IMR-90 (cell line): Measurements from ENCODE around the gene STRN4. TPM values are rescaled to one million over a fixed set of nuclear protein-coding genes. Genes with fewer than 3 reads are reported as not detected.

Experiments used
- ATAC-seq: fragments of 200-7000 bp; cut with Tn5 transposase; 2 replicates; pipeline ENCODE4 v1.9.1; 2020; ENCODE audit warnings: low read depth, mild to moderate bottlenecking, moderate library complexity
- BruUV-seq: library from RNA; stranded (reverse); fragments of 400-500 nt; replicated peaks from 2 replicates; lab custom pipeline; 2021; lab: Mats Ljungman, UMichigan
- CTCF ChIA-PET: fragments of 300-600 bp; formaldehyde crosslinking; extraction: SDS; loops from one replicate; lab custom pipeline; 2021; ENCODE audit warnings: antibody characterized with exemption; lab: Yijun Ruan, JAX
- POLR2A ChIA-PET: fragments of 300-600 bp; sonication (Branson Sonifier 250); formaldehyde crosslinking; loops from one replicate; lab custom pipeline; 2022; ENCODE audit warnings: antibody characterized with exemption; ENCODE audit not compliant: unreplicated experiment; lab: Charles Lee
- DNase-seq: peaks from one replicate; pipeline ENCODE4 v3.0.0; 2013
- H2AFZ ChIP-seq: replicated peaks from 2 replicates; pipeline ENCODE3; 2013; ENCODE audit warnings: low read length, mild to moderate bottlenecking; ENCODE audit not compliant: poor library complexity
- H2AK5ac ChIP-seq: 2 replicates; pipeline ENCODE4 v1.6.1; 2013; ENCODE audit warnings: low read depth, low read length, inconsistent platforms
- H2AK9ac ChIP-seq: replicated peaks from 2 replicates; pipeline ENCODE3; 2013; ENCODE audit warnings: mild to moderate bottlenecking, low read depth, low read length, moderate library complexity; ENCODE audit not compliant: poor library complexity
- H2BK120ac ChIP-seq: 2 replicates; pipeline ENCODE4 v1.6.1; 2013; ENCODE audit warnings: low read depth, low read length, inconsistent platforms
- H2BK15ac ChIP-seq: 3 replicates; pipeline ENCODE4 v1.6.1; 2013; ENCODE audit warnings: low read depth, low read length, inconsistent platforms
- H2BK20ac ChIP-seq: 2 replicates; pipeline ENCODE4 v1.6.1; 2013; ENCODE audit warnings: low read depth, mild to moderate bottlenecking, inconsistent platforms, low read length, moderate library complexity
- H2BK5ac ChIP-seq: 2 replicates; pipeline ENCODE4 v1.6.1; 2013; ENCODE audit warnings: mild to moderate bottlenecking, low read depth, low read length, inconsistent platforms; ENCODE audit not compliant: poor library complexity, severe bottlenecking
- H3K14ac ChIP-seq: replicated peaks from 2 replicates; pipeline ENCODE4 v1.6.1; 2013; ENCODE audit warnings: low read depth, low read length, inconsistent platforms
- H3K18ac ChIP-seq: 2 replicates; pipeline ENCODE4 v1.6.1; 2013; ENCODE audit warnings: low read depth, low read length, control low read depth
- H3K23ac ChIP-seq: 2 replicates; pipeline ENCODE4 v1.6.1; 2013; ENCODE audit warnings: low read depth, low read length, inconsistent platforms
- H3K27ac ChIP-seq: 2 replicates; pipeline ENCODE4 v1.5.1; 2013; ENCODE audit warnings: mild to moderate bottlenecking, control low read depth, low read length; ENCODE audit not compliant: insufficient read depth
- H3K27me3 ChIP-seq: 2 replicates; pipeline ENCODE4 v1.6.1; 2013; ENCODE audit warnings: low read length; ENCODE audit not compliant: control insufficient read depth, insufficient read depth
- H3K36me3 ChIP-seq: 2 replicates; pipeline ENCODE4 v1.6.1; 2013; ENCODE audit warnings: low read length, mixed read lengths; ENCODE audit not compliant: control insufficient read depth, insufficient read depth
- H3K4ac ChIP-seq: 2 replicates; pipeline ENCODE4 v1.6.1; 2013; ENCODE audit warnings: low read depth, low read length, inconsistent platforms
- H3K4me1 ChIP-seq: 2 replicates; pipeline ENCODE4 v1.6.1; 2013; ENCODE audit warnings: low read length, mixed read lengths; ENCODE audit not compliant: control insufficient read depth, insufficient read depth
- H3K4me2 ChIP-seq: 2 replicates; pipeline ENCODE4 v1.6.1; 2013; ENCODE audit warnings: low read depth, mild to moderate bottlenecking, control low read depth, low read length, moderate library complexity
- H3K4me3 ChIP-seq: 2 replicates; pipeline ENCODE4 v1.5.1; 2013; ENCODE audit warnings: low read depth, mild to moderate bottlenecking, control low read depth, low read length, moderate library complexity; ENCODE audit not compliant: insufficient read depth
- H3K56ac ChIP-seq: 2 replicates; pipeline ENCODE4 v1.6.1; 2013; ENCODE audit warnings: low read length, inconsistent platforms; ENCODE audit not compliant: insufficient read depth; ENCODE audit errors: extremely low read depth
- H3K79me1 ChIP-seq, 2 experiments: 2 replicates each; pipeline ENCODE4 v1.6.1; 2013; ENCODE audit warnings: low read length in 2 of 2, inconsistent platforms in 1 of 2, low read depth in 1 of 2
- H3K9ac ChIP-seq: 2 replicates; pipeline ENCODE4 v1.6.1; 2013; ENCODE audit warnings: low read depth, low read length, control low read depth
- H3K9me1 ChIP-seq: 2 replicates; pipeline ENCODE4 v1.6.1; 2013; ENCODE audit warnings: low read length, inconsistent platforms; ENCODE audit not compliant: insufficient read depth
- H3K9me3 ChIP-seq: 2 replicates; pipeline ENCODE4 v1.6.1; 2013; ENCODE audit warnings: low read length; ENCODE audit not compliant: control insufficient read depth, insufficient read depth
- H4K20me1 ChIP-seq: 2 replicates; pipeline ENCODE4 v1.6.1; 2013; ENCODE audit warnings: low read length, inconsistent platforms; ENCODE audit not compliant: insufficient read depth
- H4K5ac ChIP-seq: 2 replicates; pipeline ENCODE4 v1.6.1; 2013; ENCODE audit warnings: mild to moderate bottlenecking, low read depth, low read length, control low read depth
- H4K8ac ChIP-seq, 2 experiments: 2 replicates each; pipeline ENCODE4 v1.6.1; 2013; ENCODE audit warnings: low read depth in 2 of 2, low read length in 2 of 2, control low read depth in 1 of 2, inconsistent platforms in 1 of 2
- H4K91ac ChIP-seq: 2 replicates; pipeline ENCODE4 v1.6.1; 2013; ENCODE audit warnings: low read depth, low read length, inconsistent platforms; ENCODE audit not compliant: insufficient read depth
- CEBPB ChIP-seq: IDR thresholded peaks from 2 replicates; pipeline ENCODE4 v1.6.1; 2012; ENCODE audit warnings: low read depth, low read length, improper control_type of control experiment
- CHD1 ChIP-seq: IDR thresholded peaks from 2 replicates; pipeline ENCODE4 v1.6.1; 2012; ENCODE audit warnings: low read depth, low read length, improper control_type of control experiment
- ELK1 ChIP-seq: fragments of 150-350 bp; IDR thresholded peaks from 2 replicates; pipeline ENCODE4 v1.6.1; 2016; ENCODE audit warnings: low read depth, mild to moderate bottlenecking, low read length, moderate library complexity, borderline replicate concordance
- MAFK ChIP-seq: IDR thresholded peaks from 2 replicates; pipeline ENCODE4 v1.6.1; 2012; ENCODE audit warnings: low read depth, low read length, improper control_type of control experiment
- MAZ ChIP-seq: IDR thresholded peaks from 2 replicates; pipeline ENCODE4 v1.6.1; 2012; ENCODE audit warnings: low read depth, mild to moderate bottlenecking, low read length, improper control_type of control experiment, moderate library complexity, borderline replicate concordance
- POLR2A ChIP-seq: IDR thresholded peaks from 2 replicates; pipeline ENCODE4 v1.6.1; 2012; ENCODE audit warnings: mild to moderate bottlenecking, low read depth, low read length
- SMC3 ChIP-seq: fragments of 150-350 bp; IDR thresholded peaks from 2 replicates; pipeline ENCODE4 v1.6.1; 2016; ENCODE audit warnings: low read depth, mild to moderate bottlenecking, antibody characterized with exemption, low read length, moderate library complexity
- WGBS, 2 experiments: methylation state at CpG; one replicate each; pipeline versions ENCODE4 v1.1.5 to v1.1.7; 2013; ENCODE audit warnings: missing lambda C conversion rate in 2 of 2; ENCODE audit not compliant: insufficient read length in 1 of 2; ENCODE audit errors: extremely low coverage in 2 of 2; 5-methylcytosine and 5-hydroxymethylcytosine counted together
- dilution Hi-C: fragments of 300-500 bp; cut with HindIII; formaldehyde crosslinking; loops from one replicate; pipeline ENCODE4 v1.14.3; 2018; ENCODE audit warnings: low sequenced_read_pairs; ENCODE audit not compliant: unreplicated experiment
- in situ Hi-C: fragments of 300-500 bp; cut with MboI; formaldehyde crosslinking; loops from 3 replicates; pipeline ENCODE4 v1.14.3; 2019; ENCODE audit warnings: low sequenced_read_pairs, inconsistent platforms, mixed read lengths
- intact Hi-C: fragments of 100-400 bp; cut with micrococcal nuclease; formaldehyde crosslinking; loops from 2 replicates; pipeline ENCODE4 v1.10.0; 2022
- polyA plus RNA-seq, 3 experiments: library from polyadenylated mRNA; depleted of rRNA; stranded (reverse); fragments of >200 nt; gene quantifications; 2 replicates each; pipeline ENCODE4 v1.2.3, GENCODE V29; 2012; ENCODE audit warnings: low replicate concordance in 1 of 3
- total RNA-seq: library from RNA; depleted of rRNA; stranded (reverse); fragments of >200 nt; gene quantifications from 2 replicates; pipeline ENCODE4 v1.2.3, GENCODE V29; 2012
- TF ChIP-seq, protein P1 (sequence below): fragments of 150-350 bp; IDR thresholded peaks from 2 replicates; pipeline ENCODE4 v1.6.1; 2017; ENCODE audit warnings: mild to moderate bottlenecking, antibody characterized with exemption, low read length, low read depth
- TF ChIP-seq, protein P2 (sequence below): conservative IDR thresholded peaks from 2 replicates; pipeline ENCODE4 v1.5.1; 2012; ENCODE audit warnings: mild to moderate bottlenecking, low read depth, low read length, improper control_type of control experiment

The STRN4 gene
- total and polyA plus RNA-seq, 2 of the 4 experiments (the other 2 are of a cell fraction) = 36.7 to 112 TPM

DNA sequence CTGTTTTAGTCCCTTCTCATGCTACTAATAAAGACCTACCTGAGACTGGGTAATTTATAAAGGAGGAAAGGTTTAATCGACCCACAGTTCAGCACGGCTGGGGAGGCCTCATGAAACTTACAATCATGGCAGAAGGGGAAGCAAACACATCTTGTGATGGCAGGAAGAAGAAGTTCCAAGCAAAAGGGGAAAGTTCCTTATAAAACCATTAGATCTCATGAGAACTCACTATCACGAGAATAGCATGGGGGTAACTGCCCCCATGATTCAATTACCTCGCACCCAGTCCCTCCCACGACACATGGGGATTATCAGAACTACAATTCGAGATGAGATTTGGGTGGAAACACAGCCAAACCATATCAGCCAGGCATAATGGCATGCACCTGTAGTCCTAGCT lies 13.0 kb upstream of the STRN4 start:
- Histone ChIP-seq H4K91ac (peak overlapping the region; percentile 47), H2AK5ac (peak overlapping the region; percentile 78), H3K9ac (no peak overlapping the region), H2AFZ (no peak overlapping the region), H3K36me3 (peaks cover 13% of the 10 kb centered on the region), H3K27me3 (no peaks in the 10 kb centered on the region), H3K4me3 (no peak overlapping the region), H4K20me1 (peaks cover 17% of the 10 kb centered on the region), H3K4me1 (peaks cover 12% of the 10 kb centered on the region), H2AK9ac (no peak overlapping the region), H4K5ac (no peak overlapping the region), H3K18ac (peak overlapping the region; percentile 45; the same call in 1 of the 2 replicates), H3K9me1 (peaks cover 9% of the 10 kb centered on the region), H3K4me2 (no peak overlapping the region), H2BK120ac (peak overlapping the region; percentile 31; the same call in 1 of the 2 replicates), H4K8ac (peak overlapping the region in 1 of 2 experiments; percentile 23; a peak in 1 of 4 replicates), H3K9me3 (no peaks in the 10 kb centered on the region), H3K14ac (peak overlapping the region; percentile 20; the same call in 1 of the 2 replicates), H3K27ac (peak overlapping the region; percentile 85; the same call in 1 of the 2 replicates), H3K56ac (no peak overlapping the region), H2BK15ac (no peak overlapping the region; the same call in 2 of the 3 replicates), H3K4ac (peak overlapping the region; percentile 7; the same call in 1 of the 2 replicates), H3K23ac (no peak overlapping the region), H3K79me1 (peaks cover 4 to 22% of the 10 kb centered on the region in 2 experiments; a peak in 2 of 4 replicates), H2BK5ac (peak overlapping the region; percentile 5), H2BK20ac (peak overlapping the region; percentile 74)
- BruUV-seq = no TSS peak
- no peak for TF ChIP-seq POLR2A
- TF ChIP-seq SMC3 = no peak
- TF ChIP-seq MAZ = no peak
- TF ChIP-seq, protein P1, sequence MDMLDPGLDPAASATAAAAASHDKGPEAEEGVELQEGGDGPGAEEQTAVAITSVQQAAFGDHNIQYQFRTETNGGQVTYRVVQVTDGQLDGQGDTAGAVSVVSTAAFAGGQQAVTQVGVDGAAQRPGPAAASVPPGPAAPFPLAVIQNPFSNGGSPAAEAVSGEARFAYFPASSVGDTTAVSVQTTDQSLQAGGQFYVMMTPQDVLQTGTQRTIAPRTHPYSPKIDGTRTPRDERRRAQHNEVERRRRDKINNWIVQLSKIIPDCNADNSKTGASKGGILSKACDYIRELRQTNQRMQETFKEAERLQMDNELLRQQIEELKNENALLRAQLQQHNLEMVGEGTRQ = no peak
- no peak for TF ChIP-seq MAFK
- no peak for TF ChIP-seq CEBPB
- TF ChIP-seq CHD1 = no peak
- no peak for TF ChIP-seq ELK1
- TF ChIP-seq, protein P2, sequence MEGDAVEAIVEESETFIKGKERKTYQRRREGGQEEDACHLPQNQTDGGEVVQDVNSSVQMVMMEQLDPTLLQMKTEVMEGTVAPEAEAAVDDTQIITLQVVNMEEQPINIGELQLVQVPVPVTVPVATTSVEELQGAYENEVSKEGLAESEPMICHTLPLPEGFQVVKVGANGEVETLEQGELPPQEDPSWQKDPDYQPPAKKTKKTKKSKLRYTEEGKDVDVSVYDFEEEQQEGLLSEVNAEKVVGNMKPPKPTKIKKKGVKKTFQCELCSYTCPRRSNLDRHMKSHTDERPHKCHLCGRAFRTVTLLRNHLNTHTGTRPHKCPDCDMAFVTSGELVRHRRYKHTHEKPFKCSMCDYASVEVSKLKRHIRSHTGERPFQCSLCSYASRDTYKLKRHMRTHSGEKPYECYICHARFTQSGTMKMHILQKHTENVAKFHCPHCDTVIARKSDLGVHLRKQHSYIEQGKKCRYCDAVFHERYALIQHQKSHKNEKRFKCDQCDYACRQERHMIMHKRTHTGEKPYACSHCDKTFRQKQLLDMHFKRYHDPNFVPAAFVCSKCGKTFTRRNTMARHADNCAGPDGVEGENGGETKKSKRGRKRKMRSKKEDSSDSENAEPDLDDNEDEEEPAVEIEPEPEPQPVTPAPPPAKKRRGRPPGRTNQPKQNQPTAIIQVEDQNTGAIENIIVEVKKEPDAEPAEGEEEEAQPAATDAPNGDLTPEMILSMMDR = no peak
- ChIA-PET CTCF (no interaction called here), POLR2A (no interaction called here)
- dilution Hi-C loops (no loop called here), intact Hi-C loops (no loop called here), in situ Hi-C loops (loop anchor here (5.0 kb wide), 2 partner anchors 83 to 228 kb away; no protein-coding TSS in a partner anchor)
- no peak for ATAC-seq
- DNase-seq = no peak
- no CpG with 5 or more reads among the region's 6 CpGs for WGBS, 2 experiments
